H1 (cell line): ENCODE results near the gene CCNY. TPM values are rescaled to one million over a fixed set of nuclear protein-coding genes. Genes with fewer than 3 reads are reported as not detected.

Experiments used
- BACH1 ChIP-seq: IDR thresholded peaks from 2 replicates; pipeline ENCODE4 v1.6.1; 2012; ENCODE audit warnings: low read length, improper control_type of control experiment
- CEBPB ChIP-seq: IDR thresholded peaks from 2 replicates; pipeline ENCODE4 v1.6.1; 2012; ENCODE audit warnings: low read depth, low read length
- TCF12 ChIP-seq: IDR thresholded peaks from 2 replicates; pipeline ENCODE4 v1.6.1; 2011; ENCODE audit warnings: low read depth, mild to moderate bottlenecking, low read length
- polyA plus RNA-seq, 7 experiments: library from polyadenylated mRNA; depleted of rRNA in 3 of 7; stranded (reverse) in 5 of 7; unstranded in 2 of 7; fragments of >200 nt in 5 of 7; fragments of 200-250 nt in 2 of 7; gene quantifications; 1 replicate in 5 of 7; 2 replicates in 1 of 7; 4 replicates in 1 of 7; pipeline versions ENCODE4 v1.2.1 to v1.2.3, GENCODE V29; 2011 to 2013; ENCODE audit warnings: missing spikeins in 2 of 7, mixed read lengths in 2 of 7
- total RNA-seq: library from RNA; stranded (reverse); fragmentation: NEBNext Ultra II Directional; extraction: Animal tissue kit (Norgen Biotek cat#: 25700); gene quantifications from 2 replicates; pipeline ENCODE4 v1.2.1, GENCODE V29; 2021

CCNY gene
- total and polyA plus RNA-seq, 2 of the 8 experiments (the other 6 are each of a cell fraction or from before 2014, with no cell fraction given): 25.3 to 68.2 TPM

- no peak for TF ChIP-seq BACH1
- no peak for TF ChIP-seq TCF12
- no peak for TF ChIP-seq CEBPB
- TF ChIP-seq, all 59 proteins: peak for 0
Measured at GRCh38 chr10:35453855-35454532, 117.7 kb downstream of the CCNY start (continued).
